ENCODE measurements around the gene OLA1.

OLA1 gene

DNA sequence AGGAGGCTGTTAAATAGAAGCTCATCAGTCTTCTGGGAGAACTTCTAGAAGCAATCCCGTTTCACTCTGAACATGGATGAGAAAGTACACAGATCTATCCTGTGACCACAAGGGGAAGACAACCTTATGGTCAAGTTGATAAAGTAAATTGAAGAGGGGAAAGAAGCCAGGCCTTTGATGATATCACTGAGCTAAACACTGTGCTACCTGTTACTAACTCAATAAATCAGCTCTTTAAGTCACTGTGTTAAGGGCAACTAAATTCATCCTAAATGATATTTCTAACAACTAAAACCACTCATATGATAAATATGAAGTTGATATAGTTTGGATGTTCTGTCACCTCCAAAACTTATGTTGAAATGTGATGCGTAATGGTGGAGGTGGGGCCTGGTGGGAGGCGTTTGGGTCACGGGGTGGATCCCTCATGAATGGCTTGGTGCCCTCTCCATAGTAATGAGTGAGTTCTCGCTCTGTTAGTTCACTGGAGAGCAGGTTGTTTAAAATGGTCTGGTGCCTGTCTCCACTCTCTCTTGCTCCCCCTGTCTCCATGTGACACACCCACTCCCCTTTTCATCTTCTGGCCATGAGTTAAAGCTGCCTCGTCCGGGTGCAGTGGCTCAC lies 23.6 kb downstream of the OLA1 start:
- no peak for DNase-seq (ENCODE audit: low spot score)

DNA sequence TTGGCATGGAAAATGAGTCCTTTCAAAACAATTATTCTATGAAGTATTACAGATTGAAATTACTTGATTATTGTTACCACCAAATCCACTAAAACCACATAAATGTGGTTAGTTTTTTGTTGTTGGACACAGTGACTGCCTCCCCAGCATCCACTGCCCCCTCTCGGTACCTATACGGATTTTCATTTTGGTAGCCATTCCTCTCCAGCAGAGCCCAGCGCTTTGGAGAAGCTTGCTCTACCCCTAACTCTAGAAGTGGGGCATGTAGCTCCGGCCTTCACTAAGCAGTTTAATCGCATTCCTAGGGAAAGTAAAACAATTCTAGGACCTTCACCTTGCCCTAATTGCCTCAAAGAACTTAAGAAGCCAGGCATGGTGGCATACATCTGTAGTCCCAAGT lies 24.2 kb downstream of the OLA1 start:
- DNase-seq (ENCODE audit: low spot score) = no peak

GRCh38 chr2:174223388-174223787 lies 24.9 kb downstream of the OLA1 start:
- no peak for DNase-seq (ENCODE audit: low spot score)

DNA sequence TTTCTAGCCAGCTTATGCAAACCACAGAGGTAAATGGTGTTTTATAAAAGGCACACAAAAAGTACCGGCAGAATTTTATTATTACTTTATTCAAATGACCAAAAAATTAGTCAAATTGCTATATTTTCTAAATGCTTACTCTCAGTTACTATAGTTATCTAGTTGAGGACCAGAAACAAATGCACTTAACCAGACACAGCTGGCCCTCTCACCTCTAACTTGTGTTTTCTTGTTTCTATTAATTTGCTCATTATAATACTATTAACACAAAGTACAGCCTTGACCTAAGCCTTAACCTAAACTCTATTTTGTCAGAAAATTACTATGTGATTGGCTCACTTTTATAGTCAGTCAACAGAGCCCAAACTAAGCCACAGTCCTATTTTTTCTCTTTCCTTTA lies 26.2 kb downstream of the OLA1 start:
- no peak for DNase-seq (ENCODE audit: low spot score)

DNA sequence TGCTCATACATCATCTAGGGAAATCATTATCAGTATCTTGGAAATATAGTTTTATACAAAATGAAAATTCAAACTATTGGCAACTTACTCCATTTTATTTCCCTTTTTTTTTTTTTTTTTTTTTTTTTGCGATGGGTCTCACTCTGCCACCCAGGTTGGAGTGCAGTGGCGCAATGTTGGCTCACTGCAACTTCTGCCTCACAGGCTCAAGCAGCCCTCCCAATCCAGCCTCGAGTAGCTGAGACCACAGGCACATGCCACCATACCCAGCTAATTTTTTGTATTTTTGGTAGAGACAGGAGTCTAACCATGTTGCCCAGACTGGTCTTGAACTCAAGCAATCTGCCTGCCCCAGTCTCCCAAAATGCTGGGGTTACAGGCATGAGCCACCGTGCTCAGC lies 29.0 kb downstream of the OLA1 start:
- DNase-seq (ENCODE audit: low spot score) = no peak

GRCh38 chr2:174218773-174219172 lies 29.6 kb downstream of the OLA1 start:
- no peak for DNase-seq (ENCODE audit: low spot score)

GRCh38 chr2:174217869-174218268 lies 30.5 kb downstream of the OLA1 start:
- DNase-seq (ENCODE audit: low spot score) = no peak

- DNase-seq (ENCODE audit: low spot score) = no peak
Observed at GRCh38 chr2:174211954-174212353, 36.4 kb downstream of the OLA1 start.

- DNase-seq (ENCODE audit: low spot score) = no peak
Observed at GRCh38 chr2:174210862-174211261, 37.5 kb downstream of the OLA1 start.

DNA sequence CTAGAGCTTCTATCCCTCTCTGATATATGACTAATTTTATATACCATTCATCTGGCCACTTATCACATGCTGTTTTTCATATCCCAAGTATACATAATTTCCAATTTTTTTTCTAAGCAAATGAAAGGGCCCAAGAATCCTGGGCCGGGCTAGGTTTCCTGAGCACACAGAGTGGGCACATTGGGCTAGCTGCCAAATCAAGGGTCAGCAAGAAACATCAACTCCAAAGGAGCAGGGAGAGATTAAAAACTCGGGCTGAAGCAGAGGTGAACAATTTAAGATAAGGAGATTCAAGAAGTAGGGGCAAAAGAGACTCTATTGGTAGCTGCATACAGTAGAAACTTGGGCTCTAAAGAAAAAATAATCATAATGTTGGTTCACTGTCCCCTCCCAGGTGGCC lies 39.0 kb downstream of the OLA1 start:
- DNase-seq (ENCODE audit: low spot score) = no peak

- no peak for DNase-seq (ENCODE audit: low spot score)
Observed at GRCh38 chr2:174208026-174208425, 40.3 kb downstream of the OLA1 start.

- DNase-seq (ENCODE audit: low spot score) = no peak
Observed at GRCh38 chr2:174205562-174205961, 42.8 kb downstream of the OLA1 start.

- no peak for DNase-seq (ENCODE audit: low spot score)
Observed at GRCh38 chr2:174202188-174202587, 46.1 kb downstream of the OLA1 start.

DNA sequence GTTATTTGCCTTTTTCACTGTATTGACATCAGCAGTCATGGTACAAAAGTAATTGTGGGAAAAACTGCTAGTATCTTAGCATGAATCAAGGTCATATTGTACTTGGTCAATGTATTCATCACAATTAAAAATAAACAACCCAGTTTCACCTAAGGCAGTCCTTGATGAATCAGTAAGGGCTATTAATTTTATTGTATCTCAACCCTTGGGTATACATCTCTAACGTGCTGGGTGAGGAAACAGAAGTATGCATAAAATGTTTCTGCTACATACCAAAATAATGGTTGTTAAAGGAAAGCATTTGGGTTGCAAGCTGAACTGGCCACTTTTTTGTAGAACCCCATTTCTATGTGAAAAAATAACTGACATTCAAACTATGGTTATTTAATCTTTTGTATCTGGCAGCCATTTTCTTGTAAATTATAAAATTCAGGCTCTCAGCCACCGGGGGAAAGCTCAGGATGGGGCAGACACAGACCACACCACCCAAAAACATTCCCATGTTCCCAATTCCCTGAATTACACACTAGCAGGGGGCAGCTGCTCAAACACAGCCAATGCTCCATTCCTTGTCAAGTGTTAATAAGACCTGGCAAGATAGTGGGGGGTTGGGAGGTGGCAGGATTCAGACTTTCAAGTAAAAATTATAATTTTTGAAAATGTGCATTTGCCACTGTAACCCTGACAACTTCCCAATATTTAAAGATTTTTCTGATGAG lies 49.3 kb downstream of the OLA1 start:
- DNase-seq (ENCODE audit: low spot score) = no peak

DNA sequence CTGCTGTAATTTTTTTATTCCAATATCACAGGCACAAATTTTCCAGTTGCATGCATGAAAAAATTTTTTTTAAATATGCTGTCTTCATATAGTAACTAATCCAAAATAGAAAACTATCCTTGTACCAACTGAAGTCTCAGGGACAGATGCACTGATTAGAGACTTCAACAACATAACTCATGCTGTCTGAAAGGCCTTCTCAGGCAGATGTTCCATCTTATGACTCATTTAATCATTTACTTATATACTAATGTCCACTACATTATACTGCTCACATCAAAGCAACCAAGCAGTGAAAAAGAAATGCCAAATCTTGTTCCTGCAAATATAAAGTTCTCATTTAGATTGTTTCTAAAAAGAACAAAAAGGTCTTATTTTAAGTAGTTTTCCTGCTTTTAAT lies 53.1 kb downstream of the OLA1 start:
- no peak for DNase-seq (ENCODE audit: low spot score)

- no peak for DNase-seq (ENCODE audit: low spot score)
Observed at GRCh38 chr2:174193737-174194136, 54.6 kb downstream of the OLA1 start.

GRCh38 chr2:174192664-174193063 lies 55.7 kb downstream of the OLA1 start:
- DNase-seq (ENCODE audit: low spot score) = no peak

- no peak for DNase-seq (ENCODE audit: low spot score)
Observed at GRCh38 chr2:174191342-174192074, 56.8 kb downstream of the OLA1 start.

DNA sequence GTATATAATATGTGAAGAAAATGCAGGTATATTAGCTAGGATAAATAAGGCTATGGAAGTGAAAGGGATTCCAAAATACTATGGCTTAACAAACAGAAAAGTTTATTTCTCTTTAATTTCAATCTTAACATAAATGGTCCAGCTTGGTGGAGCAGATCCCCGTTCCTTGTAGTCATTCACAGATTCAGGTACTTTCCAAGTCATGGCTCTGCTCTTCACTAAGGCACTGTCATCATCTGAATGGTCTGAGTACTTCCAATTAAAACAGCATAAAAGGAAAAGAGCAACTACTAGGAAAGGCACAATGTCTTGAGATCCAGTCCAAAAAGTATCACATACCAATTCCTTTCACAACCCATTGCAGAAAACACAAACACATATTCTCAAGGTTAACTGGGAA lies 63.4 kb downstream of the OLA1 start:
- DNase-seq (ENCODE audit: low spot score) = no peak

DNA sequence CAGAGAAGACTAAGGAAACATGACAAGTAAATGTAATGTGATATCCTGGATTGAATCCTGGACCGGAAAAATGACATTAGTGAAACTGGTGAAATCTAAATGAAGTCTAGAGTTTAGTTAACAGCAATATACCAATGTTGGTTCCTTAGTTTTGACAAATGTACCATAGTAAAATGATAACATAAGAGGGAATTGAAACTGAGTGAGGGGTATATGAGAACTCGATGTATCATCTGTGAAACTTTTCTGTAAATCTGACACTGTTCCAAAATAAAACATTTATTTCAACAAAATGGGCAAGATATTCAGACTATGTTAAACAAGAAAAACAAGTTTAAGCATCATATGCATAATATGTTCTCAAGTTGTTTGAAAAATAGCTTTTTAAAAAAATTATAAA lies 63.8 kb downstream of the OLA1 start:
- DNase-seq (ENCODE audit: low spot score) = no peak

DNA sequence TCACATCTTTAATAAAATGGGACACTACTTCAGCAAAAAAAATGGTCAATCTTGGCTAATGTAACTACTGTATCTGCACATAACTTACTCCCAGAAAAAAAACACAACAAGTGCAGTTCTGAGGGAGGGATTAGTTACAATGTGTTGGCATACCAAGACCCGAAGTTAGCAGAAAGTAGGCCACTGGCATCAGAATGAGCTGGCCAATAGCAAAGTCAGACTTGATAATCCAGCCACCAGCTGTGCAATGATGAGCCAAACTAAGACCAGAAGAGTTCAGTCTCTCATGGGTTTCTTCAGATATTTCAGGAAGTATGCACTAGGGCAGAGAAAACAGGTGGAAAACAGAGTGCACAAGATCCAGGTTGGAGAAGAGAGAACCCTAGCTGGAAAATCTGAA lies 65.3 kb downstream of the OLA1 start:
- no peak for DNase-seq (ENCODE audit: low spot score)

- no peak for DNase-seq (ENCODE audit: low spot score)
Observed at GRCh38 chr2:174181368-174181767, 67.0 kb downstream of the OLA1 start.

DNA sequence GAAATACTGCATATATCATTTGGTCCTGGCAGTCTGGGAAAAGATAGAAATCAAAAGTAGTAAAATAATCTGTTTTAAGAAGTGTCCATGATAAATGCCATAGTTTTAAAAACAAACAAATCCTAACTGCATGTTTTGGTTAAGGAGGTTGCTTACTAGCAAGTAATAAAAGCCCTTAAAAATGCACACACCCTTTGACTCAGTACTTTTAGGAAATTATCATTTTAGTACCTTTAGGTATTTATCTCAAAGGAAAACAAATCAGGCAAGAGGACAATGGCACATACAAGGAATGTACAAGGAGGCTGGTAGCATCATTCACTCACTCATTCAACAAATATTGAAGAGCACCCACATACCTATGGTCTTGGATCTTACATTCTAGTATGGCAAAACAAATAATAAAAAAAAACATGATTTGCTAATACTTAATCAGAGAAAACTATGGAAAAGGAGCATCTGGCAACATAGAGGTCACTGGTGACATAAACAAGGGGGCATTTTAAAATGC lies 67.6 kb downstream of the OLA1 start:
- no peak for DNase-seq (ENCODE audit: low spot score)
